ENCODE data around the gene SPOCK2.

- TF ChIP-seq CTCF (conservative IDR thresholded peaks at IDR 0.05; ENCODE audit: low read depth, low read length): no peak
- TF ChIP-seq EZH2 (IDR thresholded peaks at IDR 0.05; ENCODE audit: borderline replicate concordance, low read depth, low read length, poor library complexity, severe bottlenecking): no peak
Measured at GRCh38 chr10:72037811-72038210, 50.5 kb downstream of the SPOCK2 start.
